HG02610 (cell line): Measurements from ENCODE around the gene RASGRF1.

Experiments used
- ATAC-seq: cut with Tn5 transposase; IDR thresholded peaks from one replicate; pipeline ENCODE4 v1.9.1; 2021; ENCODE audit warnings: mild to moderate bottlenecking, moderate library complexity; ENCODE audit not compliant: unreplicated experiment

RASGRF1 gene

DNA sequence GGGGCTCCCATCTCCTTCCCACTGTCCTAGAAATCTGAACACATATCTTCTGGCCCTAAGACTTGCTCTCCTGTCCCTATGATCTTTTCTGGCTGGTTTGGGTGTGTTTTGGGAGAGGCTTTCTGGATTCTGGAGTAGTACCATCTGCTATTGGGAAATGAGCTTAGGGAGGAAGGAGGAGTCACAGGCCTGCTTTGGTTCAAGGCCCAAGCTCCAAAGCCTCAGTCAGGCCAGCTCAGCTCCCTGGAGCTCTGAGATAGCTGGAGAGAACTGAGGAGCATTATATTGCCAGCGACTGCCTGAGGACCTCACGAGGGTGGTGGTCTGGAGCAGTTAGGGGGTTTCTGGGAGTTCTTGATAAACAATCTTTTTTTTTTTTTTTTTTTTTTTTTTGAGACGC lies 18.7 kb downstream of the RASGRF1 start:
- no peak for ATAC-seq

DNA sequence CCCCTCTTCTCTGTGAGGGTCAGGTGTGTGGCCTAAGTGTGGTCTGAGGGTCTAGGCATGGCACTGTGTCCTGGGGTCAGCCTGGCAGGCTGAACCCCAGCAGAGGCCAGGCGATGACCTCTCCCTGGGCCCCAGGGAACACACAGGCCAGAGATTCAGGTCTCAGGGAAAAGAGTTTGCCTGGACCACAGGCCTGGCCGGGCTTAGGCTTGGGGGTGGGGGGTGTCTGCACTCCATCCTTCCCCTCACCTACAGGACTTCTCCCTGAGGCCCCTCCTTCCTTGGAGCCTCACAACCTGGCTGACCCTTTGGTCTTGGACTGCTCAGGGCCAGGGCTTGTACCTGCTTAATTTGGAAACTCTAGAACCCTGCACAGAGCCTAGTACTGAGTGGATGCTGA lies 21.8 kb downstream of the RASGRF1 start:
- ATAC-seq, result no peak

GRCh38 chr15:79067969-79068368 lies 22.6 kb downstream of the RASGRF1 start:
- no peak for ATAC-seq

GRCh38 chr15:79067072-79067833 lies 23.3 kb downstream of the RASGRF1 start:
- no peak for ATAC-seq

DNA sequence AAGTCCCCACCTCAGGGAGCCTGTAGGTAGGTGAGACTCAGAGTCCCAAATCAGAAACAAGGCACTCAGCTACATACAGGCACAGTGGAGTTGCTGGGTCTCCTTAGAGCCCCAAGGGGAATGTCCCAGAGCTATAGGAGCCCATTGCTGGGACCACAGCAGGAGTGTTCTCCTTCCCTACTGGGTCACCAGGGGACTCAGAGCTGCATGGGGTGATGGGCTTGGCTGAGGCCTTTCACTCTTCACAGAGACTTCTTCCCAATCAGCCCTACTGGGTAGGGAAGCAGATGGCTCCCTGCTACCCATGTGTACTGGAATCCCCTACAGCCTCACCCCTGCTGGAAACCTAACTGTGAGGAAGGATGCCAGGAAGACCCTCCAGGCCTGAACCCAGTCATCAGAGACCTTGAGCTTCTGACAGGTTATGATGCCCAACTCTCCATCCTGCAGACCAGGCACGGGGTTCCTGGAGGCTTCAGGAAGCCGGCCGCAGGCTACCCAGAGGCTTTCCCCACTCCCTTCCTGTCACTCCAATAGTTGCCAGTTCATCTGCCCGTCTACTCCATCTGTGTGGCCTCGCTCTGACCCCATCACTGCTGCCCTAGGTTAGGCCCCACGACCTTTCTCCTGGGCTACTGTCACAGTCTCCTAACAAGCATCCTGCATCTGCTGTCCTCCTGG lies 24.0 kb downstream of the RASGRF1 start:
- no peak for ATAC-seq

GRCh38 chr15:79065706-79066376 lies 24.7 kb downstream of the RASGRF1 start:
- no peak for ATAC-seq

GRCh38 chr15:79065361-79065705 lies 25.2 kb downstream of the RASGRF1 start:
- no peak for ATAC-seq

DNA sequence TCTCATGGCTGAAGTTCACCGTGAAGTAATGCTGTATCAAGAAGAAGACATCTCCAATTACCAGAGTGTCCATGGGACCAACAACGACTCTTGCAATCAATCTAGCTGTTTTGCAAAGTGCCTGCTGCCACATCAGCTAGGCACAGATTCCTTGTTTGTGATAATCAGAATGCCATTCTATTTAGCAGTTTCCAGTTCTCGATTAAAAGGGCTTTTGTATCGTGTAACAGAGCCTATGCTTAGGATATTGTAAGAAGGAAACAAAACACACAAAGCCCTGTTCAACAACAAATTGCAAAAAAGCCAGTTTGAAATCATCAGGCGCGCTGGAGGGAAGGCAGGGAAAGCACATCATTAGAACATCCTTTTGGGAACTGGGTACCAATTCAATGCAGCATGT lies 26.1 kb downstream of the RASGRF1 start:
- no peak for ATAC-seq

GRCh38 chr15:79060175-79060574 lies 30.4 kb downstream of the RASGRF1 start:
- ATAC-seq, result no peak

DNA sequence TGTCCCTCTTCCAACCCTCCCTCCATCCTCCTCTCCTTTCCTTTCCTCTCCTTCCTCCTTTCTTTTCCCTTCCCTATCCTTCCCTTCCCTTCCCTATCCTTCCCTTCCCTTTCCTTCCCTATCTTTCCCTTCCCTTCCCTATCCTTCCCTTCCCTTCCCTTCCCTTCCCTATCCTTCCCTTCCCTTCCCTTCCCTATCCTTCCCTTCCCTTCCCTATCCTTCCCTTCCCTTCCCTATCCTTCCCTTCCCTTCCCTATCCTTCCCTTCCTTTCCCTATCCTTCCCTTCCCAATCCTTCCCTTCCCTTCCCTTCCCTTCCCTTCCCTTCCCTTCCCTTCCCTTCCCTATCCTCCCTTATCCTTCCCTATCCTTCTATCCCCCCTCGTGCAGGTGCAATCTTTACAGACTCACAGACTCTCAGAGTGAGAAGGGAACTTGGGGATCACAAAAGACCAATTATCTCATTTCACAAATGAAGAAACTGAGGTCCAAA lies 31.5 kb downstream of the RASGRF1 start:
- ATAC-seq, result no peak

- no peak for ATAC-seq
Measured at GRCh38 chr15:79058260-79058850, 32.2 kb downstream of the RASGRF1 start.

DNA sequence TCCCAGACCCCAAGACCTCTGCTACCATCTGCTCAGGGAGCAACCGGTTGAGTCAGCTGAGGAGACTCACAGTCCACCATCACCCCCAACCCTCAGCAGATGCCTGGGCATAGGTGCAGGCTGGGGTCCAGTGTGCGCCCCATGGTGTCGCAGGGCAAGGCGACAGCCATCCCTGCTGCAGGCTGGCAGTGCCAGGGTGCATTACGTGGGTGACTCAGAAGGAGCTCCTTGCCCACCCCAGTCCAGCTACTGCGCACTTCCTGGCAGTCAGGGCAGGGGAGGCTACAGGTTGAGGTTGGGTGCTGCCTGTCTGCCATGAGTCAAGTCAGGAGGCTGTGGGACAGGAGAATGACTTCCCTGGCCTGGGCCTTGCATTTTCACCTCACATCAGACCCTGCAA lies 33.5 kb downstream of the RASGRF1 start:
- no peak for ATAC-seq

DNA sequence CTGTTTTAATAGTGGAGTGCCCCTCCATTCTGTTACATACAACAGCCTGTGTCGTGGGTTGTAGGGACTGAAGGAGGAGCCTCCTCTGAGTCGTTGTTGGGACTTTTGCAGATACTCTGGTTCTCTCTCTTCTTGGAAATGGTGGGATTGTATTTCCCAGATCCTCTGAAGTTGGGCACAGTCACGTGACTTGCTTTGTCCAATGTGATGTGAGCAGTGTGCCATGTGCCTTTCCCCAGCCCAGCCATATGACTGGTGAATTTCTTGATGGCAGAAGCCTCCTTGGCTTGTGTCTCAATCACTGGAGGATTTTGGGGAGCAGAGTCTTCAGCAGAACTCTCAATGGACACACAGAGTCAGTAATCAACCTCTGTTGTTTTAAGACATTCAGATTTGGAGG lies 36.2 kb downstream of the RASGRF1 start:
- no peak for ATAC-seq

- ATAC-seq, result no peak
Measured at GRCh38 chr15:79053894-79054293, 36.7 kb downstream of the RASGRF1 start.

GRCh38 chr15:79051941-79052731 lies 38.4 kb downstream of the RASGRF1 start:
- ATAC-seq, result no peak

DNA sequence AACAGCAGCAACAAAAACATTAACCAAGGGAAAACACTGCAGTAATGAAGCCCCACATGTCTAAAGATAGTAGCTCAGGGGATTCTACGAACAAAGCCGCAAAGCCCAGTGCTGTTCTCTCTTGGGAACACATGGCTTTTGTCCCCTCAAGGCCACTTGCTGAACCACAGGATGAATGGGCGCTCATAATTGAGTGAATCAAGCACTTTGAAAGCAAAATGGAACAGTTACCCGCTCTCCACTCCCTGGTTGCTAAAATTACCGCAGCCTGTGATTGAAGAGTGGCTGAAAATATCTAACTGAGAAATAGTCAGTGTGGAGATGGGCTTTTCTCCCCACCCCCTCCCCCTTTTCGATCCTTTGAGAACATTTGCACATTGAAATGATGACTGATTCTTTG lies 39.6 kb downstream of the RASGRF1 start:
- ATAC-seq, result no peak

GRCh38 chr15:79050341-79050740 lies 40.2 kb downstream of the RASGRF1 start:
- ATAC-seq, result no peak

DNA sequence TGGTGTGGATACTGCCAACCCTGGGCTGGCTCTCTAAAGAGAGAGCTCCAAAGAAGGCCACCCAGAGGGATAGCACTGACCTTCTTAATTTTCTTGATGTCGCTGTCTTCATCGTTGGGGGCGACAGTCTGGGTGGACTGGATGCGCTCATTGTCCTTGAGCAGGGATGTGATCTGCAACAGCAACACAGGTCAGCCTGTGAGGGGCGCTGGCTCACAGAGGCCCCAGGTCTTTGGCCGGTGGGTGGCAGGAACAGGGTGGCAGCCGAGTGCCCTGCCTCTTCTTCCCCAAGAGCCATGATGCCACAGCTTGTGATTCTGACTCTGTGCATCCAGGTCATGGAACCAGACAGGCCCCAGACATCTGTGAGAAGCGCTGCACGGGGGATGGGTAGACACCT lies 41.2 kb downstream of the RASGRF1 start:
- ATAC-seq, result no peak

- no peak for ATAC-seq
Measured at GRCh38 chr15:79047676-79048439, 42.7 kb downstream of the RASGRF1 start.
